Neutrophil (primary cell): ENCODE data around the gene SPNS2.

Experiments
- H3K27ac ChIP-seq: fragments of 200-600 bp; sonication (generic); 2 replicates; pipeline ENCODE4 v1.5.1; 2016; ENCODE audit warnings: mild to moderate bottlenecking, moderate library complexity
- H3K27me3 ChIP-seq: fragments of 200-600 bp; sonication (generic); 2 replicates; pipeline ENCODE4 v1.6.0; 2016; ENCODE audit warnings: mild to moderate bottlenecking
- H3K36me3 ChIP-seq: fragments of 200-600 bp; sonication (generic); 2 replicates; pipeline ENCODE4 v1.5.1; 2017
- H3K4me1 ChIP-seq, 2 experiments: fragments of 200-600 bp in 1 of 2; sonication (generic) in 1 of 2; 1 replicate in 1 of 2; 2 replicates in 1 of 2; pipeline versions ENCODE4 v1.5.1 to v1.6.1; 2013 to 2016; ENCODE audit warnings: low read depth in 1 of 2, low read length in 1 of 2, mild to moderate bottlenecking in 1 of 2, moderate library complexity in 1 of 2; ENCODE audit not compliant: control insufficient read depth in 1 of 2, insufficient read depth in 1 of 2
- H3K4me3 ChIP-seq, 2 experiments: fragments of 200-600 bp in 1 of 2; sonication (generic) in 1 of 2; 1 replicate in 1 of 2; 2 replicates in 1 of 2; pipeline ENCODE4 v1.5.1; 2013 to 2016; ENCODE audit warnings: low read depth in 1 of 2, low read length in 1 of 2, mild to moderate bottlenecking in 1 of 2, moderate library complexity in 1 of 2
- H3K9me3 ChIP-seq: fragments of 200-600 bp; sonication (generic); 2 replicates; pipeline ENCODE4 v1.5.1; 2016
- TF ChIP-seq, protein P1 (sequence below): fragments of 200-600 bp; sonication (generic); IDR thresholded peaks from 2 replicates; pipeline ENCODE4 v1.5.1; 2016; ENCODE audit warnings: antibody characterized with exemption

The SPNS2 gene

DNA sequence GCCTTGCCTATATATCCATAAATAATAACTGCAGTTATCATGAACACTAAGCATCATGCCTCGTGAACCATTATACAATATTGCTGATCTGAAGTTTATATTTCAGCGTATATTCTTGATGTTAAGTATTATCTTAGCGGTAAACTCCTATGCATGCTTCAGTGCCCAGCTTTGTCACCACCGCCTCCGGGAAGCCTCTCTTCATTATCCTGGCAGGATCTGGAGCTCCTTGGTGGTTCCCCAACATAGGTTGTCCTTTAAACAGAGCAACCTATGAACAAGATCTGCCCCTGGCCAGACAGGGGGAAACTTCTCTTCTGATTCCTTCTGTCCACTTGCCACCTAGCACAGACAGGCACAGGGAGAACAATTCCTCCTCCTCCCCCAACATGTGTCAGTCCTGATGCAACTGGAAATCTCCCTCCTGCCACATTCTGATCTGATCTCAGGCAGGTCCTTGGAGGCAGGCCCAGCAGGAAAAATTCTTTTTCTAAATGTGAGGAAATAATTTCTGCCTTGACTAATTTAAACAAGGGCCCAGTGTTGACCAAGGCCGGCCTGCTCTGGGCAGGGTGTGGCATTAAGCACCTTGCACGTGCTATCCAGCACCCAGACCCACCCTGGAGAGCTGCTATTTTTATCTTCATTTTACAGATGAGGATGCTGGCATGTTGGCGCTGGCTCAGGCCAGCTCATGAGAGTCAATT lies 22.4 kb downstream of the SPNS2 start:
- Histone ChIP-seq H3K4me3 (no peak overlapping the region), H3K36me3 (peaks cover 15% of the 10 kb centered on the region), H3K27ac (no peak overlapping the region)

DNA sequence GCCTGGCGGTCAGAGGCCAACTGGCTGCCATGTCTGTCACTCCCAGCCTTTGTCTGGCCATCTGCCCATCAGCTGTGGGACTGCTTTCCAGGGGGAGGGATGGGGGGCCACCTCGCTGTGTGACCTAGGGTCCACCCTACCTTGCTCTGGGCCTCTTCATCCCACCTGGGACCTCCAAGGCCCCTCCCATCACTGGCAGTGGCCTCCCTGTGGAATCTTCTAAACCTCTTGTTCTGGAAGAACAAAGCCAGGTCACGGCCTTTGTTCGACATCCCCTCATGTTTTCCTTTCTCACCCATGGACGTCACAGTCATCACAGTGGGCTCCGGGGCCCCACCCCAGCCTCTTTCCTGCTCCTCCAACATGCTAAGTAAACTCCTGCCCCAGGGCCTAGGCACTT lies 24.0 kb downstream of the SPNS2 start:
- TF ChIP-seq, protein P1, sequence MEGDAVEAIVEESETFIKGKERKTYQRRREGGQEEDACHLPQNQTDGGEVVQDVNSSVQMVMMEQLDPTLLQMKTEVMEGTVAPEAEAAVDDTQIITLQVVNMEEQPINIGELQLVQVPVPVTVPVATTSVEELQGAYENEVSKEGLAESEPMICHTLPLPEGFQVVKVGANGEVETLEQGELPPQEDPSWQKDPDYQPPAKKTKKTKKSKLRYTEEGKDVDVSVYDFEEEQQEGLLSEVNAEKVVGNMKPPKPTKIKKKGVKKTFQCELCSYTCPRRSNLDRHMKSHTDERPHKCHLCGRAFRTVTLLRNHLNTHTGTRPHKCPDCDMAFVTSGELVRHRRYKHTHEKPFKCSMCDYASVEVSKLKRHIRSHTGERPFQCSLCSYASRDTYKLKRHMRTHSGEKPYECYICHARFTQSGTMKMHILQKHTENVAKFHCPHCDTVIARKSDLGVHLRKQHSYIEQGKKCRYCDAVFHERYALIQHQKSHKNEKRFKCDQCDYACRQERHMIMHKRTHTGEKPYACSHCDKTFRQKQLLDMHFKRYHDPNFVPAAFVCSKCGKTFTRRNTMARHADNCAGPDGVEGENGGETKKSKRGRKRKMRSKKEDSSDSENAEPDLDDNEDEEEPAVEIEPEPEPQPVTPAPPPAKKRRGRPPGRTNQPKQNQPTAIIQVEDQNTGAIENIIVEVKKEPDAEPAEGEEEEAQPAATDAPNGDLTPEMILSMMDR = no peak
- no peaks in the 10 kb centered on the region for H3K9me3 ChIP-seq
- H3K27me3 ChIP-seq = no peaks in the 10 kb centered on the region
- H3K27ac ChIP-seq = no peak overlapping the region
- H3K36me3 ChIP-seq = peaks cover 15% of the 10 kb centered on the region
- no peak overlapping the region for H3K4me3 ChIP-seq
- no peaks in the 10 kb centered on the region for H3K4me1 ChIP-seq

More for the DNA sequence above, 22.4 kb downstream of the SPNS2 start:
- H3K4me1 ChIP-seq = no peaks in the 10 kb centered on the region
- TF ChIP-seq, protein P1 = no peak
- H3K9me3 ChIP-seq = no peaks in the 10 kb centered on the region
- no peaks in the 10 kb centered on the region for H3K27me3 ChIP-seq

DNA sequence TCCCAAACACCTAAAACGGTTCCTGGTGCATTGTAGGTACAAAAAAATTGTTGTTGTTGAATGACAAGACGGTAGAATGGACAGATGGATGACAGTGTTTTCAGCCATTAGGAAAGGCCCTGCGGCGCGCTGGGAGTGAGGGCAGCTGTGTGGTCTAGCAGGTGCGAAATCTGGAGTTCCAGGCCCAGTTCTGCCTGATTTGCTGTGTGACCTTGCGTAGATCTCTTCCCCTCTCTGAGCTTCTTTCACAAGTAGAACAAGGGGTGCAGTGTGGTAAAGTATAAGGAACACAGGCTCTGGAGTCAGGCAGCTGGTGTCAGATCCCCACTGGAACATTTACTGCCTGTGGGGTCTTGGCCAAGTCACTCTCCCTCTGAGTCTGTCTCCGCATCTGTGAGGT lies 25.3 kb downstream of the SPNS2 start:
- Histone ChIP-seq H3K4me3 (no peak overlapping the region), H3K4me1 (no peaks in the 10 kb centered on the region), H3K36me3 (peaks cover 15% of the 10 kb centered on the region), H3K27ac (no peak overlapping the region), H3K27me3 (no peaks in the 10 kb centered on the region), H3K9me3 (no peaks in the 10 kb centered on the region)
- TF ChIP-seq, protein P1 = no peak

DNA sequence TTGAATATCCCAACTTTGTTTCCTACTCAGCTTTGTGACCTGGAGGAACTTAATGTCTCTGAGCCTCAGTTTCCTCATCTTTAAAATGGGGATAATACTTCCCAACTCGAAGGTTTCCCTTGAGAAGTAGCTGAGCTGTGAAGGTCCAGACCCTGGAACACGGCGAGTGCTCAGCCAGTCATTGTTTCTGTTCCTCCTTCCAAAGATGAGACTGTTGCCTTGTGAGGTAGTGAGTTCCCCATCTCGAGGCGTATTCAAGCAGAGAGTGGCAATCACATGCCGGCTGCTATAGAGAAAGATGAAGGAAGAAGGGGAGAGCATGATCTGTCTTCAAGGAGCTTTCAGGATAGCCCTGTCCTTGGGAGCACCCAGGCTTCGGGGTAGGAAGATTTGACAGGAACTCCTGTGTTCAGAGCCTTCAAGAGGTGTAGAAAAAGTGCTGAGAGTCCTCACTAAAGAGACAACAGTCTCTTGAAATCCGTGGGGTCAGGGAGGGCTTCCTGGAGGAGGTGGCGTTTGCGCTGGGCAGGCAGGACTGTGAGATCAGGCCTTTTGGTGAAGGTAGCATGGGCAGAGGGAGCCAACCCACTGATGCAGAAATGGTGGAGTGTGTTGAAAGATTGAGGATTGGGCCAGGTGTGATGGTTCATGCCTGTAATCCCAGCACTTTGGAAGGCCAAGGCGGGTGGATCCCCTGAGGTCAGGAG lies 27.2 kb downstream of the SPNS2 start:
- no peaks in the 10 kb centered on the region for H3K4me1 ChIP-seq
- H3K27ac ChIP-seq = no peak overlapping the region
- H3K4me3 ChIP-seq = no peak overlapping the region
- TF ChIP-seq, protein P1 = no peak
- H3K9me3 ChIP-seq = no peaks in the 10 kb centered on the region
- peaks cover 15% of the 10 kb centered on the region for H3K36me3 ChIP-seq
- H3K27me3 ChIP-seq = no peaks in the 10 kb centered on the region

DNA sequence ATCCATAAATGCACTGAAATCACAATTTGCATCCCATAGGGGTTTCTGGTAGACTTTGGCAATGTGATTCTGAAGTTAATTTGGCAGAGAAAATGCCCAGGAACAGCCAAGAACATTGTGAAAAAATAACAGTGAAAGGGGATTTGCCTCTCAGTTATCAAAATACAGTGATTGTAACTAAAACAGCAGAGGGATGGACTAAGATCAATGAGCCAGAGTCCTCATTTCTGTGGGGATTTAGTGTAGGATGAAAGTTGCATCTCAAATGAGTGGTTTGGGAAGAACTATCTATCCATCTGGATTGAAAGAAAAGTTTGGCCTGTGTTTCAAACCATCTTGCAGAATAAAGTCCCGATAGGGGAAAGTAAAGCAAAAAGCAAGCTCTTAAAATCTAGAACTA lies 28.5 kb downstream of the SPNS2 start:
- Histone ChIP-seq H3K4me3 (no peak overlapping the region), H3K27ac (no peak overlapping the region), H3K4me1 (peaks cover 11% of the 10 kb centered on the region in 2 experiments), H3K27me3 (no peaks in the 10 kb centered on the region), H3K9me3 (no peaks in the 10 kb centered on the region), H3K36me3 (peaks cover 14% of the 10 kb centered on the region)
- TF ChIP-seq, protein P1 = no peak
